Measurements from ENCODE around the gene VSIG10.

GRCh38 chr12:118073768-118074167, 30.0 kb downstream of the VSIG10 start:
- TF ChIP-seq EZH2 (IDR thresholded peaks at IDR 0.05; ENCODE audit: low read length, missing control alignments) (no peak), CTCF (conservative IDR thresholded peaks at IDR 0.05 in 1 of 2, IDR thresholded peaks at IDR 0.05 in 1 of 2; ENCODE audit: low read depth in 1 of 2, low read length in 2 of 2) (no peak)
